Stromal cell of bone marrow (primary cell): Measurements from ENCODE around the gene CAPN12.
"Not testable (repeated sequence)": the region's sequence is repeated elsewhere in the genome, so short reads cannot be mapped to it uniquely, and the experiment has no call there.

Experiments
- DNase-seq: peaks from one replicate; pipeline ENCODE4 v3.0.0-alpha.2; 2012; ENCODE audit warnings: low read depth

The CAPN12 gene

GRCh38 chr19:38770949-38771275, 26.6 kb upstream of the CAPN12 start:
- DNase-seq, result not testable (repeated sequence)

- not testable (repeated sequence) for DNase-seq
These were observed 26.1 kb upstream of the CAPN12 start for GRCh38 chr19:38770228-38770948.

- DNase-seq, result peak; percentile 33
These were observed 25.4 kb upstream of the CAPN12 start for GRCh38 chr19:38769635-38770211.

GRCh38 chr19:38766276-38767047, 22.2 kb upstream of the CAPN12 start:
- no peak for DNase-seq

- DNase-seq, result no peak
These were observed 20.9 kb upstream of the CAPN12 start for GRCh38 chr19:38765214-38765613.

GRCh38 chr19:38763795-38764220, 19.5 kb upstream of the CAPN12 start:
- no peak for DNase-seq

GRCh38 chr19:38761884-38762389, 17.7 kb upstream of the CAPN12 start:
- DNase-seq, result not testable (repeated sequence)

GRCh38 chr19:38760805-38761517, 16.7 kb upstream of the CAPN12 start:
- not testable (repeated sequence) for DNase-seq

GRCh38 chr19:38759590-38760003, 15.3 kb upstream of the CAPN12 start:
- no peak for DNase-seq

GRCh38 chr19:38754196-38754595, 9.9 kb upstream of the CAPN12 start:
- not testable (repeated sequence) for DNase-seq

- not testable (repeated sequence) for DNase-seq
These were observed 9.5 kb upstream of the CAPN12 start for GRCh38 chr19:38753783-38754182.

GRCh38 chr19:38745316-38745715, 1.0 kb upstream of the CAPN12 start:
- no peak for DNase-seq

- DNase-seq, result no peak
These were observed 600 bp upstream of the CAPN12 start for GRCh38 chr19:38744874-38745273.

GRCh38 chr19:38743394-38744297, 628 bp downstream of the CAPN12 start:
- no peak for DNase-seq

GRCh38 chr19:38742906-38743305, 1.4 kb downstream of the CAPN12 start:
- DNase-seq, result no peak

GRCh38 chr19:38742296-38742695, 2.0 kb downstream of the CAPN12 start:
- no peak for DNase-seq

GRCh38 chr19:38741670-38742069, 2.6 kb downstream of the CAPN12 start:
- DNase-seq, result no peak

GRCh38 chr19:38740932-38741331, 3.3 kb downstream of the CAPN12 start:
- no peak for DNase-seq

- no peak for DNase-seq
These were observed 4.0 kb downstream of the CAPN12 start for GRCh38 chr19:38740257-38740592.

GRCh38 chr19:38739440-38740256, 4.6 kb downstream of the CAPN12 start:
- DNase-seq, result no peak
